Measurements from ENCODE around the gene SOX9.
A peak's percentile ranks its signal among the peaks of the same experiment; 100 is the strongest.

SOX9 gene

DNA sequence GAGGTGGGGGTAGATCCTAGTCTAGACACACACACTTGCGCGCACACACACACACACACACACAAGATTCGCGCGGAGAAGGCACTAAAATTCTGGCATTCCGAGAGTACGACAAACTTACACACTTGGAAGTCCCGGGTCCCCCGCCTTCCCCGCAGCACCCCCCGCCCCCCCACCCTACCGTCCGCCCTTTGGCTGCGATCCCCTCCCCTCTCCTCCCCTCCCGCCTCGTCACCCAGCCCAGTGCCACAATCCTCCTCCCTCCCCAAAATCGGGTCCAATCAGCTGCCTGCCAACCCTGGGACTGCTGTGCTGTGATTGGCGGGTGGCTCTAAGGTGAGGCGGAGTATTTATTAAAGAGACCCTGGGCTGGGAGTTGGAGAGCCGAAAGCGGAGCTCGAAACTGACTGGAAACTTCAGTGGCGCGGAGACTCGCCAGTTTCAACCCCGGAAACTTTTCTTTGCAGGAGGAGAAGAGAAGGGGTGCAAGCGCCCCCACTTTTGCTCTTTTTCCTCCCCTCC lies at the start of gene SOX9:
Gene SOX9 (plus strand): TSS at position 379 of the 522 bp plus-strand sequence. CDS start 372 bp downstream, outside the sequence.
- peak; percentile 96 for DNase-seq (ENCODE audit: low spot score)

DNA sequence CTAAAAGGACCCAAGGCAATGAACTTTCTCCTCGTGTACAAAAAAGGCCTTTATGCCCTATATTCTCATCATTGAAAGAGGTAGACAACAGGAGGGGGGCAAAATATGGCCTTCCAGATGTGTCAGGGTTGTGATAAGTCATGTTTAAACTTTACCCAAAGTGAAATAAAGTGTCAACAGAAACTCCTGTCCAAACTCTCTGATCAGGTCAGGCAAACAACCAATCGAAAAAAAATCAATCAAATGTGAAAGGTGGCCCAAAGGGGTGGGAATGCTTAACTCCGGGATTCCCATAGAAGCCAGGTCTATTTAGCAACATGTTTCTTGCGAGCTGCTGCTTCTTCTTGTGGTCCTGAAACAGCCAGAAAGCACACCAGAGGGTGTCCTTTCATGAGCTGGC lies 49.5 kb upstream of the SOX9 start:
- DNase-seq (ENCODE audit: low spot score) = no peak

DNA sequence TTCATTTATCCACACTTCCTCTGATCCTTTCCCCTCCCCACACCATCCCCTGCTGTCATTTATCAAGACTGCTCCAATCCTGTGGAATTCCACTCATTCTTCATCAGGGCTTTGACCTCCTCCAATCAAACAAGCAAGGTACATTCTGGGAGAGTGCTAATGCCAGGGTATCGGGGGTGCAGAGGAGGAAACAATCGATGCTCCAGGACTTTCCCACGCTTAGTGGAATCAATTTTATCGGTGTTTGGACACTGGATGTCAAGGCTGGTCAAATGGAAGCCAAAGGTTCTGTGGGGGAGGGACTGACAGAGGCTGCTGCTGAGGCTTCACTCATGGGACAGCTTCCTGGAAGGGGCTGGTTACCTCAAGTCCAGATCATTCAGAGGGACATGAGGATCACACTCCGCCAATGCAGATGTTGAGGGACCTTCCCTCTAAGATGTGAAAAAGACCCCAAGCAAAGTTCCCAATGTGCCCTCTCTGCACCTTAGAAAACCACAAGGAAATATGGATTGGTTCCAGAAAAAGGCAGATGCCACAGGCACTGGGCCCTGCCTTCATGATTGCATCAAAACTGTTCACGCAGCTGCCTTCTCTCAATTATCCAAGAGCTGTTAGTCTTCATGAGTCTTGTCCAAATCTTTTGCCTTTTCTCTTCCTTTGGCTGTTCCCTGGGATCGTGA lies 44.7 kb upstream of the SOX9 start:
- no peak for DNase-seq (ENCODE audit: low spot score)

DNA sequence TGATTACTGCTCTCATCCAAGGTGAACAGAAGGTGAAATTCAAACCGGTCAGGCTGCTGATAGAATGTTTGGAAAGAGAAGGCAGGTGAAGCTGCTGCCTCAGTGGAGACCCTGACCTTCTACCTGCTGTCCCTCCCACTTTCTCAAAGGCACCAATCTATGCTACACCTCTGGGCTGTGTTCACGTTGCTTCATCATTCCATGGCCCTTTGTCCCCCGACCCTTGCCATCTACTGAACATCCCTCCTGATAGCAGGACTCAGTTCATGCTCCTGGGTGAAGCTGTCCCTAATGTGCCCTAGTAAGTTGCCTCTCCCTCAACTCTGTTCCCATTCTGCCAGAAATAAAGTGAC lies 44.2 kb upstream of the SOX9 start:
- no peak for DNase-seq (ENCODE audit: low spot score)

DNA sequence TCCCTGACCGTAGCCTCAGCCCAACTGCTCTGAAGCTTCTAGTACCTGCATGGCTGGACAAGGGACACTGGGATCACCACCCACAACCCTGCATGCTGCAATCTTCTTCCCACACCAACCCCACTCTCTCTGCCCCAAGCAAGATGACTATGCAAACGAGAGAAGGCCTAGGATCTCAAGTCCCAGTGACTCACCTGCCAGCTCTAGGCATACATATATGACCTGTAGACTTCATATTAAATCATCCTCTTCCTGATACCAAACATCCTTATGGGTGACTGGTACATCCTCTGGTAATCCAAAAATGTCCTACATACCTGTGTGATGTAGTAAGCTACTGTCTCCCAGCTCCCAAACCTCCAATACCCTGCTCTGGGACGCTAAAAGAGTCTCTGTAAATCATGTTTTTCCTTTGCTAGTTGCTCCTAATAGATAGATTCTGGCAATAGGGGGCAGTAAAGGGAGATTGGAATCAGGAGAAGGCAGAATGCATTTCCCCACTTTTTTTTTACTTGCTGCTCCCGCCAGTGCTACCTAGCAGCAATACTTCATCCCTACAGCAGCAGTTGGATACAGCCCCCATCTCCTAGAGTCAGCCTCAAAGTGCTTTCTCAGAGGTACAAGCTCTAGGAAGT lies 43.4 kb upstream of the SOX9 start:
- no peak for DNase-seq (ENCODE audit: low spot score)

DNA sequence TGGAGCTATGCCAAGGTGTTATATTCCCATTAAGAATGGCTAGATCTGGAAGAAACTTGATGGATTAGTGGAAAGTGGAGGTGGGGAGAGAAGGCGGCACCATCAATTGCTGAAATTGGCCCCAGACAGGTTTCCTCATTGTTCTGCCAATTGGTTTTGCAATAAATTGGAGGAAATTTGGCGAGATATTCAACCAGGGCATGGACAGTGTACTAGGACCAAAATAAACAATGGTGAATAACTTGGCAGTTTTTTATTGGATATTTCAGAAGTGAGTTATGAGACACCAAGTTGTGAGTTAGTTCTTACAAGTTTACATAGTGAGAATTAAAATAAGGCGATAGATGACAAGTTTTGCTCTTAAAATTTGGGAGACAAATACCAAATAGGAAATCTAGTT lies 41.1 kb upstream of the SOX9 start:
- DNase-seq (ENCODE audit: low spot score) = no peak

DNA sequence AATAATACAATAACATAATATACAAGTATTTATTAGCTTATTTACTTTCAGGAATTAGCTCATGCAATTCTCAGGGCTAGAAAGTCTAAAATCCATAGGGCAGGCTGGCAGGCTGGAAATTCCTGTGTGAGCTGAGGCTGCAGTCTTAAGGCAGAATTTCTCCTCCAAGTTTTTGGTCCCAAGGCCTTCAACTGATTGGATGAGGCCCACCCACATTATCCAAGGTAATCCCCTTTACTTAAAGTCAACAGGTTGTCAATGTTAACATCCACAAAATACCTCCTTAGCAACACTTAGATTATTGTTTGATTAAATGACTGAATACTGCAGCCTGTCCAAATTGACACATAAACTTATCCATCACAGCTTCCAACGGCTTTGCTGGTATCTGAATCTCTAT lies 32.9 kb upstream of the SOX9 start:
- DNase-seq (ENCODE audit: low spot score) = no peak

DNA sequence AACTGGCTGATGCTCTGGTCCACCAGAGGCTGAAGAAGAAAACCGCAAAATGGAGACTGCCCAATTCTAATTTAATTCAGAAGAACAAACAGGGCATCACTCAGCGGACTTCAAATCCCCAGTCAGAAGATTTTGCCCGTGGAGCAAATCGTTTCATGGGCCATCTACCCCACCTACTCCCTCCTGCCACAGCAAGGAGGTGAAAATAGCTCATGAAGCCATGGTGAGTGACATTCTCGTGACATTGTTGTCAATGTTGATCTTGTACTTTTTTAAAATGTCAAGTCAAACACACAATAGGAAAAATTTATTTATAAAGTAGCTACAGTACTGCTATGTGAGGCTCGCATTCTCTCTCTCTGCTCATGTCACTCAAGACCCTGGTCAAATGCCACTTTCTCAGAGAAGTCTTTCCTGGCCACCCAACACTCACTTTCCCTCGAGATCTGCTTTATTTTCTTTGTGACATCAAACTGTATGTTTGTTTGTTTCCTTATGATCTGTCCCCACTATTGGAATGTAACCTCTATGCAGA lies 31.3 kb upstream of the SOX9 start:
- DNase-seq (ENCODE audit: low spot score) = no peak

DNA sequence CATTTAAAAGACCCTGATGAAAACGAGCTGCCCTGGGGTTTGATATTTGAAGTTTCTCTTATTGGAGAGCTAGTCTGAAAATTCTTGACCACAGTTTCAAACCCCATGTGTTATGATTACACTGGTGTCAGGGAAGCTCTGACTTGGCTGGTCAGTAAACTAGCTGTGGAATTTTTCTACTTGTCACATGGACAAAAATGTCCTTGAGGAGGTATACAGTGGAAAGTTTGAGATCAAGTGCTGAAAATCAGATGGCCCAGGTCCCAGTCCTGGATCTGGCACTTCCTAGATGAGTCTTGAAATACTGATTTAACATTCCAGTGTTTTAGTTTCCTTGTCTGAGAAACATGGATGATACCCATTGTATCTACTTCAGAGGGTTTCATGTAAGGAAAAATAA lies 30.7 kb upstream of the SOX9 start:
- DNase-seq (ENCODE audit: low spot score) = no peak

DNA sequence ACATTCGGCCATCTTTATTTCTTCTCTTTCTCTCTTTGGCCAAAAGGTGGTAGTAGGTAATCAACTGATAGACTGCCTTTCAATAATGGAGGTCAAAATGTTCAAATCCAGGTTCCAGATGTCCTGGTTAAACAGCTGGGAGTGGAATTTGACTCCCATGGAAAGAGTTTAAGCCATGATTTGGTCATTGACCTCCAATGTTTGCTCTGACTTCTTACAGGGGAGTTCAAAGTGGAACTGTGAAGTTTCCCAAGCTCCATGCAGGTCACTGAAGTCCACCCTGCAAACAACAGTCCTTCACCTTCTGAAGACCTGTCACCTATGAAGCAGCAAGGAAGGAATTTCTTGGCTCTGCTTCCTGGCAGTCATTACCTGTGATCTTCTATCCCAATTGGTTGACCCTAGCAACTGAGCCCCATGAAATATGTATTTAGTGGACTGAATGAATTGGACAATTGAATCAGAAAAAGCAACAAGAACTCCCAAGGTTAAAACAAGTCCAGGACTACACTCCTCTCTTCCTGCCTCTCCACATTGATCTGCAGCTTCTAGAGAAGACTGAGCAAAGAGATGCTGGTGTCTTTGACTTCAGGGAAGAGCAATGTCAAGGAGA lies 28.0 kb upstream of the SOX9 start:
- DNase-seq (ENCODE audit: low spot score) = no peak

DNA sequence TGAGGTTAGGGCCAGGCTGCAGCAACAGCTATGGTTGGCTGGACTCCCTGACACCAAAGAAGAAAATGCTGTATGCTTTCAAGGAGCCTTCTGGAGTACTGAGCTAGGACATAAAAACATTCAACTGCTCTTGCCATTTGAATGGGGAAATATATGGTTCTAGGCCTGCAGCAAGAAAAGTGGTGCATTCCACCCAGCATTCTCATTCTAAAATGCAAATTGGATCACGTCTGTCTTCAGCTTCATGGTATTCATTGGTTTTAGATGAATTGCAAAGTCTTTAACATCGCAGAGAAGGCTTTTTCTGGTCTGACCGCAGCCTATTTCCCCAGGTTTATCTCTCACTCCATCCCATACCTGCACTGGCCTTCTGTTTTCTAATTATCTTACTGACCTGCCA lies 27.1 kb upstream of the SOX9 start:
- DNase-seq (ENCODE audit: low spot score) = no peak

DNA sequence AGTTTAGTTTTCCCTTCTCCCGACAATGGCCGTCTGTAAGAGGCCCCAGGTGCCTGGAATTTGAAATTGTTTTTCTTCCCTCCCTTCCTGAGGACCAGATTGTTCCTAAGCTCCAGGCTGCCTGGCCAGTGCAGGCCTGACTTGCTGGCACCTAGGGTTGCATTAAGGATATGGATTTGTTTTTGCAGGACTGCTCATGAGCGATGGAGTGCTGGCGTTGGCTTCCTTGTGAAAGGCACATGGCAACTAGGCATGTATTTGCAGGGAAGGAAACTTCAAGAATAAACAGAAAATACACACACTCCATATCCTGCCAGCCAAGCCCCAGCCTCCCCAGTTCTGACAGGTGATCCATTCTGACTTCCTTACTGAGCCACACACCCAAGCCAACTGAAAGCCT lies 25.5 kb upstream of the SOX9 start:
- no peak for DNase-seq (ENCODE audit: low spot score)

DNA sequence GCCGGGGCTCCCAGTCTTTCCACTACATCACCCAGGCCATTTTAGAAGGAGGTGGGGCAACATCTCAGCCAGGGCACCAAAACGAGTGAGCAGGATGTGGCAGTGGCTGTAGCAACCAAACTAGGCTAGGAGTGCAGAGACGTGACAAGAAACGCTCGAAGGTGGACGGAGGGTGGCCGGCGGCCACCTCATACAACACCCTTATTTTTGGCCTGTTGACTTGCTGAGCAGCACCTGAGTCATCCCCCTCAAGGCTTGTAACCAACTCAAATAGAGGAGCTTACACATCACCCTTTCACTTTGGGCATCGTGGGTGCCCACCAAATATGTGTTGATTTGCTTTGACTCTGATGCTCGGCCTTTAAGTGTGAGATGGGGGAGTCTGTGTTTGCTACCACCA lies 23.7 kb upstream of the SOX9 start:
- DNase-seq (ENCODE audit: low spot score) = no peak

DNA sequence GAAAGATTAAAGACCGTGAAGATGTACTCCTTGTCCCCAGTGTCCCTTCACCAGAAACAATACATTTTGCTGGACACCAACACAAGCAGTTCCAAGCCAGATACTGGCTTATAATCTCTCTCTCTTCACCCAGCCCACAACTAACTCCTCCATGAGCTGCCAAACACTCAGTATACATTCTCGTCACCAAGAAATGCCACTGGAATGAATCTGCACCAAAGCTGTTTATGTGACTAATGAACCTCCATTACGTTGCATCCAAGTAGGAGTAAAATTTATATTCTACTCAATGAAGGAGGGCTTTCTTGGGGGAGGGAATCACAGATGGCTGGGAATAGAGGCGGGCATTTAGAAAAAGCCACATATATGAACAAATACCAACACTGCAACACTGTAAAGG lies 20.9 kb upstream of the SOX9 start:
- DNase-seq (ENCODE audit: low spot score) = no peak

DNA sequence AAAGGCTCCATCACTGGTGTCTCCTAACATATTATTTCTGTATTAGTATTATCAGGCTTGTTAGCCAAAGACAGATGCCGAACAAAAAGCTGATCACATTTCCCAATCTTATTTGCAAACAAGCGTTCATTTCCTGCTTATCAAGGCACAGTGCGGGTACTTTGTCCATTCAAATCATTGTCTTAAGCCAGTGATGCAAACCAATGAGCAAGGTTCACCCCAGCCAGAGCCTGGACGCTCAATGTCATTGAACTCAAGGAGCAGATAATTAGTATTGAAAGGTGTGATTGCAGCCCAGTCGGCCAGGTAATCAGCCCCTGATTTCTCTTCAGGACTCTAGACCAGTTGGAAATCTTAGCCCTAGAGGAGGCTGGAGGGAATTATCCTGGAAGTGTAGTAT lies 20.4 kb upstream of the SOX9 start:
- DNase-seq (ENCODE audit: low spot score) = no peak

DNA sequence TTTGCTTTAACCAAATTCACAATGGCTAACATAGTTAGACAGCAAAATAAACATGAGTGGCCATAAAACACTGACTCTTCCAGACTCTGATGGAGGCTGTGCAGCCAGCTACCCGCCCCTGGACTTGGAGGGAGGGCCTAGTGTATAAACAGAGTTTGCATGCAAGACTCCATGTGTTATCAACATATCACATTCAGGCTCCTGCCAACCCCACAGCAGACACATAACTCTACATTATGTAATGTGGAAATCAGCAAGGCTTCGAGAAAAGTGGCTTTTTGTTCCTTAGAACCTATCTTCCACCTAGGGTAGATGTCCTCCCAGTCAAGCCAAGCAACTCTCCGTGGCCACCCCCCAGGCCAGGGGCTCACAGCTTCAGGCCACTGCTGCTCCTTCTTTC lies 19.3 kb upstream of the SOX9 start:
- DNase-seq (ENCODE audit: low spot score) = no peak

DNA sequence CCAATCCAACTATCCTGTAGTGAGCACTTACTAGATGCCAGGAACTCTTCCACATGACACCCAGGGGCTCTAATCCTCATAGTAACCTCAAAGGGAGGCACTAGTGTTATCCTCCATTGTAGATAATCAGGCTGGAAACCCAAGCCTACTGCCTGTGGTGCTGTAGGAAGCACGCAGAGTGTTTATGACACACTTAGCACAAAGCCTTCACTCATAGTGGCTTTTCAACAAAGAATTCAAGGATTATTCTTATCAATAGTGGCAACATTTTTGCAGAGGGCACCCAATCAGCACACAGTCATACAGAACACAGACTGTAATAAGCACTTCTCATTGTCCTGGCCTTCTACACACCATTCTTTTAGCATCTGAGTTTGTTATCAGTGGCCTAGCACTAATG lies 18.5 kb upstream of the SOX9 start:
- no peak for DNase-seq (ENCODE audit: low spot score)

DNA sequence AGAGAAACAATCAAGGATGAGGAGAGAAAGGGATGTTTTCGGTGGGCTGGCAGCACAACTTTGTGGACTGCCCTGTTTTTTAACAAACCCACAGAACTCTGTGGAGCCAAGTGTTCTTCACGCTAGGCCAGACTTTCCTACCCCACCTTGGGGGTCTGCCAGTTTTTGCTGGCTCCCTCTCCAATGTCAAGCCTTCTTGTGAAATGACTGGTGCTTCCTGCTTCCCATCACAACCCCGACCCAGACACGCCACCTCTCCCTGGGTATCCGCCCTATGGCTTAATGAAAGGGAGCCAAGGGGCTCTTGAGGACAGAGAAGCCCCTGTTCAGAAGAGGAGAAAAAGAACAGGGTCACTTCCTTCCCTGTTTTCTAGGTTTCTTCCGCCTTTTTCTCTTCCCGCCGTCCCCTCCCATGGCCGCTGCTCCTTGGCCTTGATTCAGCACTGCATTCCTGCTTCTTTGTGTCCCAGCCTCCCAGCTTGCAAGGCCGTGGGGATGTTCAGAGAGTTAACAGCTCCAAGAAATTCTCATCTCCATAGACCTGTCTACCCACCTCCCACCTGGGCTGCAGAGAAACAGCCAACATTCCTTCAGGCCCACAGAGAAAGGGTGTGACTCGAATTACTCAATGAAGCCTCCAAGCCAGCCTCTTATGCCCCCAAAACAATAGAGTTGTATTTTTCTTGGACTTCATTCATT lies 16.5 kb upstream of the SOX9 start:
- DNase-seq (ENCODE audit: low spot score) = no peak

DNA sequence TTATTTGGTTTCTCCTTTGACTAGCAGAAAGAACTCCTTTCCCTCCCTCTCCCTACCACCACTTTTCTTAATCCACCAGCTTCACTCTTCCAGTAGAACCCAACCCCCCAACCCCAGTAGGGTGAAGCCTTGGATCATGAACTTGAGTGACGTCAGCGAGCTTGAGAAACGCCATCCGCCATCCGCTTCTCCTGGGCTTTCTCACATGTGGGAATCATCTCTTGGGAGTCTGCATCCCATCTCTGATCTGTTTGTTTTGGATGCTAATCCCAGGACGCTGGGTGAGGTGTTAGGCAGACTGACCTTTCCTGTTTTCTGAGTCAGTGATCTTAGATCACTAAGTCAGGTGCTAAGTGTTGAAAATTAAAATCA lies 16.0 kb upstream of the SOX9 start:
- DNase-seq (ENCODE audit: low spot score) = no peak

DNA sequence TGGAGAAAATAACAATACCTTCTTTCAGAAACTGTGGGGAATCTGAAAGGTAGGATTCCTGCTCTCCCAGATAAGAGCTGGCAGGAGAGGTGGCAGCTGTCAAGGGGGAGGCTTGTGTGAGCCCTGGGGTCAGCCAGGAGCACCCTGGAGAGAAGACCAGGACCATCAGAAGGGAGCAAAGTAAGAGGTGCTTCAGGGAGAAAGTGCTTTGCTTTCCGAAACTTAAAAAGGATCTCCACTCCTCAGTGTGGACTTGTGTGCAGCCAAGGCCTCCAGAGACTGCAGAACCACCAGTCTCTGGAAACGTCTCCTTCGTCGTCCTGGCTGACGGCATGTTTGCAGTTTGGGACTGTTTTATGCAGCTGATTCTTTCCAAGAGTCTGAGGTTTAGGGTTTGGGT lies 13.7 kb upstream of the SOX9 start:
- DNase-seq (ENCODE audit: low spot score) = no peak

DNA sequence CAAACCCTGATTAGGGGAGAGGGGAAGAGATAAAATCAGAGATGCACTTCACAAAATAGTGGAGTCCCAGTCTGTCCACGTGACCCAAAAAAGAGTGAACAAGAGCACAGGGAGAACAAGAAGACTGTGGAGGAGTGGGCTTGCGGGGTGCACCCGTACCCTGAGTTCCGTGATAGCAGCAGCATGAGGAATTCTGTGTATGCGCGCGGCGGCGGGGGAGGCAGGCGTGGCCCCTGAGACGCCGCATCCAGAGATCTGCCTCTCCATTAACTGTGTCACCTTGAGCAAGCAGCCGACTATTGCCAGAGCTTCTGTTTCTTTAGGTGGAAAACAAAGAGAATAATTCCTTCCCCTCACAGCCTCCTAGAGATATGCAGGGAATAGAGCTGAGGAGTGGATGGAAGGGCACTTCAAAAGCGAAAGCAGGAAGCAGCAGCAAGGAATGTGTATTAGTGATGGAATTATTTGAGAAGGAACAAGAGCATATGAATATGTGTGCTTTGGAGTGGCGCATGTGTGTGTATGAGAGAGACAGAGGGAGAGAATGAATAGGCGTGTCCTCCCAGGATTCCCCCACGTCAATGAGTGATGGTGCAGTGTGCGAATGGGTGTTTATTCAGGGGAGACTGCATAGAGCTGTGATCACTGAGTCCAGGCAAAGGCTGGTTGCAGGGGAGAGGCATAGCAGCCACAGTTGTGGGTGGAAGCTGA lies 10.4 kb upstream of the SOX9 start:
- DNase-seq (ENCODE audit: low spot score) = no peak

DNA sequence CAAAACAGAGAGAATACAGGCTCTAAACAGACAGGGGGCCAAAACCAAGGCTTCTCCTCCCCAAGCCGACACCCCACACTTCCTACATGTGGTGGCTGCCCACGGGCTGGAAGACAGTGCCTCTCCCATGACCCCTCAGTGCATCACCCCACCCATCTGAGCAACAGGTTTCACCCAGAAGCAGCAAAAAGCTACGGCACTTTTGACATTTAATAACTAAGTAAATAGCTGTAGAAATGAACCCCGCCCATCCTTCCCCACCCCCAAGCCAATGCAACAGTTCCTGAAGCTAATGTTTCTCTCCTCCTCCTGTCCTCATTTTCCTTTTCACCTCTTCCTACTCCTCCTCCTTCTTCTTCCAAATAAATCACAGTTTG lies 9.9 kb upstream of the SOX9 start:
- DNase-seq (ENCODE audit: low spot score) = no peak

Data from ecto neural progenitor cell (in vitro differentiated cells).